ENCODE measurements around the gene PNPLA5. TPM values are rescaled to one million over a fixed set of nuclear protein-coding genes. Genes with fewer than 3 reads are reported as not detected.

Gene PNPLA5
- polyA plus RNA-seq, 2 of the 4 experiments (the other 2 are of a cell fraction) = not detected

DNA sequence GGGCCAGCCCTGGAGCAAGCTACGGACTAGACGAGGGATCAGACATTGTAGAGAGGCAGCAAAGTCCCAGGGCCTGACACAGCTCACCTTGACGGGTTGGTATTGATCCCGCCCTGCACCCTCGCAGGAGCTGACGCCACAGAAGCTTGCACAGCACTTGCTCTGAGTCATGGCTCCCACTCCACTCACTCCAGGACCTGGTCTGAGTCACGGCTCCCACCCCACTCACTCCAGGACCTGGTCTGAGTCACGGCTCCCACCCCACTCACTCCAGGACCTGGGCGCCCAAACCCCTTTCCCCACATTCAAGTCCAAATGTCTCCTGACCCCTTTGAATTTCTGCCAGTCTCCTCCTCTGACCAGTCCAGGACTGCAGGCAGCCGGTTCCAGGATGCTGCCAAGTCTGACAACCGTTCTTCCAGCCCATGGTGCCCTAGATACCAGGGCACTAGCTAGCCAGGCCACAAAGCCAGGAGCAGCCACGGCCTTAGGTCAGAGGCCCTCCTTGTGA is 6.0 kb upstream of the PNPLA5 start:
- ChIA-PET POLR2A (no interaction called here), CTCF (interaction anchor here (0.6 to 7.9 kb wide), 4 partner anchors 9 to 700 kb away, joined by 3 to 97 read pairs (median 3); no protein-coding TSS in a partner anchor)

DNA sequence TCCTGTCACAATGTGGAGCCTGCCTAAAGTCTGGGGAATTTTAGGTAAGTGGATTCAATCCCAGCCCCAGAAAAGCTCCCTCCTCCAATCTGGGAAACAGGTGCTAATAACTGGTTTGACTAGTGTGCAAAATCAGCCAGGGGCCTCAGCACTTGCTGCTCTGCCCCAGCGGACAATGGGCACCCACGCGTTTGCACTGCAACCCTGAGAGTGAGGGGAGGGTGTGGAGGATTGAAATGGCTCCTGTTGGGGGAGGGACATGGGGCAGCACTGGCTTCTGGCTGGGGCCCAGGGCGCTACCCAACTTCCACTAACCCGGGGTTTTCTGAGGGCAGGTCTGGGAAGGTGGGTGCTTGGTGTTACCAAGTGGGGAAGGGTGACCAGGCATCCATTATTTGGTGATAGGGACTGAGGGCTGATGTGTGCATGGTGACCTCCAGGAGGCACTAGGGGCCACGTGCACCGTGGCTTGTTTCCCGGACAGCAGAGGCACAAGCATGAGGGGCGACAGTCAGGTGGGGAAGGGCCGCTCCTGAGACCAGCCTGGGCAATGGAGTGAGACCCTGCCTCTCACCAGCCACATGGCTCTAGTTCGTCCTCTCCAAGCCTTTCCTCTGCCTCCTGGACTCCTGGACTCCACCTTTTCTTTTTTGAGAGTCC is 4.3 kb upstream of the PNPLA5 start:
- H3K27ac ChIP-seq = no peak overlapping the region
- peaks cover 22% of the 10 kb centered on the region for H3K4me1 ChIP-seq
- H3K4me3 ChIP-seq = no peak overlapping the region
- no peak for FAIRE-seq
- ATAC-seq = no peak
- ChIA-PET POLR2A (no interaction called here), CTCF (interaction anchor here (0.6 to 7.9 kb wide), 3 partner anchors 11 to 786 kb away, joined by 4 to 97 read pairs (median 5); no protein-coding TSS in a partner anchor)
- TF ChIP-seq POLR2AphosphoS2 (conservative IDR thresholded peaks at IDR 0.05; ENCODE audit: low read length) = no peak
- no peak for TF ChIP-seq MAZ (IDR thresholded peaks at IDR 0.05; ENCODE audit: borderline replicate concordance, low read depth, low read length)
- no peak overlapping the region for H3K4me2 ChIP-seq
- 59% methylated on average over 8 of the region's 11 CpGs for WGBS (ENCODE audit: missing lambda C conversion rate)
- no peaks in the 10 kb centered on the region for H3K9me3 ChIP-seq
- no peak for DNase-seq (ENCODE audit: low read depth in 1 of 2, low spot score in 1 of 2)

More for the DNA sequence above, 6.0 kb upstream of the PNPLA5 start:
- Histone ChIP-seq H3K4me2 (peak overlapping the region; percentile 48), H3K4me3 (no peak overlapping the region), H3K27ac (peak overlapping the region in 1 of 2 experiments; percentile 76; a peak in 3 of 6 replicates), H3K9me3 (no peaks in the 10 kb centered on the region), H3K4me1 (peaks cover 32% of the 10 kb centered on the region)
- 23% methylated on average over 4 of the region's 12 CpGs for WGBS (ENCODE audit: missing lambda C conversion rate)
- peak; percentile 52 to 62; a peak in 4 of 6 replicates for ATAC-seq
- FAIRE-seq = no peak
- peak in 1 of 2 experiments; percentile 29 for DNase-seq (ENCODE audit: low read depth in 1 of 2, low spot score in 1 of 2)
- no peak for TF ChIP-seq JUN (IDR thresholded peaks at IDR 0.05)
- TF ChIP-seq, protein P1, sequence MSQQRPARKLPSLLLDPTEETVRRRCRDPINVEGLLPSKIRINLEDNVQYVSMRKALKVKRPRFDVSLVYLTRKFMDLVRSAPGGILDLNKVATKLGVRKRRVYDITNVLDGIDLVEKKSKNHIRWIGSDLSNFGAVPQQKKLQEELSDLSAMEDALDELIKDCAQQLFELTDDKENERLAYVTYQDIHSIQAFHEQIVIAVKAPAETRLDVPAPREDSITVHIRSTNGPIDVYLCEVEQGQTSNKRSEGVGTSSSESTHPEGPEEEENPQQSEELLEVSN (IDR thresholded peaks at IDR 0.05; ENCODE audit: borderline replicate concordance, low read depth) = no peak
- no peak for TF ChIP-seq MAFK (IDR thresholded peaks at IDR 0.05; ENCODE audit: partially characterized antibody)
- no peak for TF ChIP-seq FOXS1 (CRISPR knock-in tag; IDR thresholded peaks at IDR 0.05)
- TF ChIP-seq FOSL2 (IDR thresholded peaks at IDR 0.05) = no peak
- TF ChIP-seq FOSL2 (CRISPR knock-in tag; IDR thresholded peaks at IDR 0.05) = peak; percentile 47
- TF ChIP-seq, protein P2, sequence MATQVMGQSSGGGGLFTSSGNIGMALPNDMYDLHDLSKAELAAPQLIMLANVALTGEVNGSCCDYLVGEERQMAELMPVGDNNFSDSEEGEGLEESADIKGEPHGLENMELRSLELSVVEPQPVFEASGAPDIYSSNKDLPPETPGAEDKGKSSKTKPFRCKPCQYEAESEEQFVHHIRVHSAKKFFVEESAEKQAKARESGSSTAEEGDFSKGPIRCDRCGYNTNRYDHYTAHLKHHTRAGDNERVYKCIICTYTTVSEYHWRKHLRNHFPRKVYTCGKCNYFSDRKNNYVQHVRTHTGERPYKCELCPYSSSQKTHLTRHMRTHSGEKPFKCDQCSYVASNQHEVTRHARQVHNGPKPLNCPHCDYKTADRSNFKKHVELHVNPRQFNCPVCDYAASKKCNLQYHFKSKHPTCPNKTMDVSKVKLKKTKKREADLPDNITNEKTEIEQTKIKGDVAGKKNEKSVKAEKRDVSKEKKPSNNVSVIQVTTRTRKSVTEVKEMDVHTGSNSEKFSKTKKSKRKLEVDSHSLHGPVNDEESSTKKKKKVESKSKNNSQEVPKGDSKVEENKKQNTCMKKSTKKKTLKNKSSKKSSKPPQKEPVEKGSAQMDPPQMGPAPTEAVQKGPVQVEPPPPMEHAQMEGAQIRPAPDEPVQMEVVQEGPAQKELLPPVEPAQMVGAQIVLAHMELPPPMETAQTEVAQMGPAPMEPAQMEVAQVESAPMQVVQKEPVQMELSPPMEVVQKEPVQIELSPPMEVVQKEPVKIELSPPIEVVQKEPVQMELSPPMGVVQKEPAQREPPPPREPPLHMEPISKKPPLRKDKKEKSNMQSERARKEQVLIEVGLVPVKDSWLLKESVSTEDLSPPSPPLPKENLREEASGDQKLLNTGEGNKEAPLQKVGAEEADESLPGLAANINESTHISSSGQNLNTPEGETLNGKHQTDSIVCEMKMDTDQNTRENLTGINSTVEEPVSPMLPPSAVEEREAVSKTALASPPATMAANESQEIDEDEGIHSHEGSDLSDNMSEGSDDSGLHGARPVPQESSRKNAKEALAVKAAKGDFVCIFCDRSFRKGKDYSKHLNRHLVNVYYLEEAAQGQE (IDR thresholded peaks at IDR 0.05) = no peak
- no peak for TF ChIP-seq EP300 (IDR thresholded peaks at IDR 0.05)

DNA sequence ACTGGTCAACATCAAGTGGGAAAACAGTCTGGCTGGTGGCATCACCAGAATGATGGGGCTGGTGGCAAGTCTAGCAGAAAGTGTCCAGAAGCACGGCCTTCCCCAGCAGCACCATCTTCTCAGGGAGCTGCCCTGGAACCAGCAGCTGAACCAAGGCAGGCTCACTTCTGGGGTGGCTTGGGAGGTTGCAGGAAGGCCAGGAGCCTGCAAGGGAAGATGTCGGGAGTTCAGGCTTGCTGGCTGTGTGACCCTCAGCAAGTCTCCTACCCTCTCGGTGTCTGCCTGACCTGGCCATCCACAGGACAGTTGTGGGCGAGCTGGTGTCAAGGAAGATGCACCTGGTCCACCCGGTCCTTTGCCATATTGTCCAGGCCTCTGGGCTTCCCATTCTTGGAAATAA is 2.3 kb upstream of the PNPLA5 start:
- ATAC-seq (no peak), DNase-seq (ENCODE audit: low read depth in 1 of 2, low spot score in 1 of 2) (no peak), FAIRE-seq (no peak)
- H3K27ac ChIP-seq = no peak overlapping the region
- 75% methylated on average over 3 of the region's 5 CpGs for WGBS (ENCODE audit: missing lambda C conversion rate)
- no peak overlapping the region for H3K4me2 ChIP-seq
- TF ChIP-seq, protein P2 (IDR thresholded peaks at IDR 0.05) = no peak
- TF ChIP-seq RAD21 (conservative IDR thresholded peaks at IDR 0.05 in 1 of 2, IDR thresholded peaks at IDR 0.05 in 1 of 2) = no peak
- TF ChIP-seq, protein P3, sequence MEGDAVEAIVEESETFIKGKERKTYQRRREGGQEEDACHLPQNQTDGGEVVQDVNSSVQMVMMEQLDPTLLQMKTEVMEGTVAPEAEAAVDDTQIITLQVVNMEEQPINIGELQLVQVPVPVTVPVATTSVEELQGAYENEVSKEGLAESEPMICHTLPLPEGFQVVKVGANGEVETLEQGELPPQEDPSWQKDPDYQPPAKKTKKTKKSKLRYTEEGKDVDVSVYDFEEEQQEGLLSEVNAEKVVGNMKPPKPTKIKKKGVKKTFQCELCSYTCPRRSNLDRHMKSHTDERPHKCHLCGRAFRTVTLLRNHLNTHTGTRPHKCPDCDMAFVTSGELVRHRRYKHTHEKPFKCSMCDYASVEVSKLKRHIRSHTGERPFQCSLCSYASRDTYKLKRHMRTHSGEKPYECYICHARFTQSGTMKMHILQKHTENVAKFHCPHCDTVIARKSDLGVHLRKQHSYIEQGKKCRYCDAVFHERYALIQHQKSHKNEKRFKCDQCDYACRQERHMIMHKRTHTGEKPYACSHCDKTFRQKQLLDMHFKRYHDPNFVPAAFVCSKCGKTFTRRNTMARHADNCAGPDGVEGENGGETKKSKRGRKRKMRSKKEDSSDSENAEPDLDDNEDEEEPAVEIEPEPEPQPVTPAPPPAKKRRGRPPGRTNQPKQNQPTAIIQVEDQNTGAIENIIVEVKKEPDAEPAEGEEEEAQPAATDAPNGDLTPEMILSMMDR (IDR thresholded peaks at IDR 0.05) = no peak
- no peak for TF ChIP-seq HDAC2 (IDR thresholded peaks at IDR 0.05)
- H3K4me1 ChIP-seq = peaks cover 17% of the 10 kb centered on the region
- CTCF ChIA-PET = interaction anchor here (0.5 to 2.3 kb wide), 3 partner anchors 9 to 733 kb away, joined by 3 to 9 read pairs (median 3); no protein-coding TSS in a partner anchor
- H3K4me3 ChIP-seq = no peak overlapping the region
- H3K9me3 ChIP-seq = no peaks in the 10 kb centered on the region
- POLR2A ChIA-PET = no interaction called here

Measured in A549 (cell line).